Fibroblast of skin of scalp (primary cell): ENCODE measurements around the gene DHDDS. TPM values are rescaled to one million over a fixed set of nuclear protein-coding genes. Genes with fewer than 3 reads are reported as not detected.
"Not testable (repeated sequence)": the region's sequence is repeated elsewhere in the genome, so short reads cannot be mapped to it uniquely, and the experiment has no call there.

ENCODE experiments used
- DNase-seq: peaks from one replicate; pipeline ENCODE4 v3.0.0-alpha.2; 2013
- polyA plus RNA-seq, 2 experiments: library from polyadenylated mRNA; unstranded; fragments of 120-200 nt; gene quantifications; one replicate each; pipeline ENCODE4 v1.2.1, GENCODE V29; 2013; ENCODE audit not compliant: insufficient read length in 2 of 2

DHDDS gene
- 40.7 TPM for polyA plus RNA-seq (2013, experiment 1 of 2; ENCODE audit: insufficient read length)
- 39.4 TPM for polyA plus RNA-seq (2013, experiment 2 of 2; ENCODE audit: insufficient read length)

- peak; percentile 99 for DNase-seq
These were observed at the start of gene DHDDS for GRCh38 chr1:26431979-26432695. Gene DHDDS, plus strand, starts transcription at chr1:26432321. Its CDS starts 625 bp downstream, at chr1:26432946.

GRCh38 chr1:26384076-26384475, 48.0 kb upstream of the DHDDS start:
- no peak for DNase-seq

- DNase-seq: not testable (repeated sequence)
These were observed 47.1 kb upstream of the DHDDS start for GRCh38 chr1:26385063-26385462.

- no peak for DNase-seq
These were observed 44.7 kb upstream of the DHDDS start for GRCh38 chr1:26387447-26387846.

GRCh38 chr1:26388791-26389445, 43.2 kb upstream of the DHDDS start:
- DNase-seq: no peak

GRCh38 chr1:26389604-26390247, 42.4 kb upstream of the DHDDS start:
- DNase-seq: no peak

GRCh38 chr1:26391450-26391849, 40.7 kb upstream of the DHDDS start:
- peak; percentile 63 for DNase-seq

GRCh38 chr1:26395754-26396153, 36.4 kb upstream of the DHDDS start:
- no peak for DNase-seq

- no peak for DNase-seq
These were observed 33.1 kb upstream of the DHDDS start for GRCh38 chr1:26399034-26399433.

GRCh38 chr1:26401891-26402290, 30.2 kb upstream of the DHDDS start:
- no peak for DNase-seq

- no peak for DNase-seq
These were observed 28.5 kb upstream of the DHDDS start for GRCh38 chr1:26403656-26404055.

- DNase-seq: no peak
These were observed 27.5 kb upstream of the DHDDS start for GRCh38 chr1:26404641-26405040.

GRCh38 chr1:26405281-26405915, 26.7 kb upstream of the DHDDS start:
- peak; percentile 76 for DNase-seq

- DNase-seq: peak; percentile 75
These were observed 23.5 kb upstream of the DHDDS start for GRCh38 chr1:26408604-26409003.

- no peak for DNase-seq
These were observed 22.8 kb upstream of the DHDDS start for GRCh38 chr1:26409191-26409807.

GRCh38 chr1:26410706-26411623, 21.2 kb upstream of the DHDDS start, which contains the start of gene LIN28A:
Gene LIN28A, plus strand, starts transcription at chr1:26410817. Its CDS starts 75 bp downstream, at chr1:26410892.
- DNase-seq: no peak

- DNase-seq: no peak
These were observed 20.5 kb upstream of the DHDDS start for GRCh38 chr1:26411624-26412074.

- DNase-seq: no peak
These were observed 19.8 kb upstream of the DHDDS start for GRCh38 chr1:26412180-26412840.

- no peak for DNase-seq
These were observed 19.1 kb upstream of the DHDDS start for GRCh38 chr1:26413031-26413430.

GRCh38 chr1:26417111-26417759, 14.9 kb upstream of the DHDDS start:
- peak; percentile 51 for DNase-seq
